Measurements from ENCODE around the gene C22orf39. TPM values are rescaled to one million over a fixed set of nuclear protein-coding genes. Genes with fewer than 3 reads are reported as not detected.

C22orf39 gene
- total and polyA plus RNA-seq, 4 donors = 11.3 to 22.4 (median 13.5) TPM

DNA sequence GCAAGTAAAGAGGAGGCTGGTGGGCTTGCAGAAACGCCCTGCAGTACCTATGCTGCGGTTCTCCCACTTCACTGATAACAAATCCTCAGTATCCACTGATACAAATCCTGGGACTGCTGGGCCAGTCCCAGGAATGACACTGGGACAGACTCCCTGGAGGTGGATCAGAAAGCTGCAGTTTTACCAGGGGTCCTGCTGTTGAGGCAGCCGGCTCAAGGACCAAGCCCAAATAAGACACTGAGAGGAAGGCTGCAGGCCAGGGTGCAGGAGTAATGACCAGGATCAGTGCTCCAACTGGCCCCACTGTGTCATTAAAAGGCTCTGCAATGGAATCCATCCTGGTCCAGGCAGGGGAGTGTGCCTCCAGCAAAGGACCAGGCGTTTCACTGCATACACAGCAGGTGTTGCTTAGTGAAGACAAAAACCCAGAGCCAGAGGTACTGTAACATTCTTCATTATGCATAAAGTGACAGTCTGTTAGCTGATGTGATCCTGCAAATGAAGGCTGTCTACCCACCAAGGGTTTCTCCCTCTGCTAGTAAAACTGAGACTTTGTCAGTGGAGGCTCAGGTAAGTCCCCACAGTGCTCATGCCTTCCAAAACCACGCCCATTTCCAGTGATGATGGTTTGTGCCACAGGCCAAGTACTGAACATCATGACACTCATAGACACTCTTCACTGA lies 1.4 kb upstream of the C22orf39 start:
- no peaks in the 10 kb centered on the region for H3K9me3 ChIP-seq (ENCODE audit: control insufficient read depth in 4 of 4, low read length in 3 of 4)
- no peak for DNase-seq (ENCODE audit: low spot score)
- H3K9ac ChIP-seq (ENCODE audit: low read depth in 1 of 2, low read length in 2 of 2) = no peak overlapping the region
- H3K4me3 ChIP-seq (ENCODE audit: low read depth in 1 of 3, low read length in 3 of 3) = no peak overlapping the region
- peaks cover 4 to 19% (median 12%) of the 10 kb centered on the region in 4 donors for H3K4me1 ChIP-seq (ENCODE audit: control insufficient read depth in 4 of 4, insufficient read depth in 4 of 4, low read length in 3 of 4)
- TF ChIP-seq YY1 (IDR thresholded peaks at IDR 0.05) (no peak), TAF1 (conservative IDR thresholded peaks at IDR 0.05) (no peak), ATF3 (IDR thresholded peaks at IDR 0.05) (no peak), SP1 (IDR thresholded peaks at IDR 0.05) (no peak), RXRA (IDR thresholded peaks at IDR 0.05) (no peak), GABPA (IDR thresholded peaks at IDR 0.05 in 1 of 2, conservative IDR thresholded peaks at IDR 0.05 in 1 of 2) (no peak), FOXA1 (IDR thresholded peaks at IDR 0.05) (no peak), REST (IDR thresholded peaks at IDR 0.05) (no peak)
- TF ChIP-seq, protein P1, sequence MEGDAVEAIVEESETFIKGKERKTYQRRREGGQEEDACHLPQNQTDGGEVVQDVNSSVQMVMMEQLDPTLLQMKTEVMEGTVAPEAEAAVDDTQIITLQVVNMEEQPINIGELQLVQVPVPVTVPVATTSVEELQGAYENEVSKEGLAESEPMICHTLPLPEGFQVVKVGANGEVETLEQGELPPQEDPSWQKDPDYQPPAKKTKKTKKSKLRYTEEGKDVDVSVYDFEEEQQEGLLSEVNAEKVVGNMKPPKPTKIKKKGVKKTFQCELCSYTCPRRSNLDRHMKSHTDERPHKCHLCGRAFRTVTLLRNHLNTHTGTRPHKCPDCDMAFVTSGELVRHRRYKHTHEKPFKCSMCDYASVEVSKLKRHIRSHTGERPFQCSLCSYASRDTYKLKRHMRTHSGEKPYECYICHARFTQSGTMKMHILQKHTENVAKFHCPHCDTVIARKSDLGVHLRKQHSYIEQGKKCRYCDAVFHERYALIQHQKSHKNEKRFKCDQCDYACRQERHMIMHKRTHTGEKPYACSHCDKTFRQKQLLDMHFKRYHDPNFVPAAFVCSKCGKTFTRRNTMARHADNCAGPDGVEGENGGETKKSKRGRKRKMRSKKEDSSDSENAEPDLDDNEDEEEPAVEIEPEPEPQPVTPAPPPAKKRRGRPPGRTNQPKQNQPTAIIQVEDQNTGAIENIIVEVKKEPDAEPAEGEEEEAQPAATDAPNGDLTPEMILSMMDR (IDR thresholded peaks at IDR 0.05; ENCODE audit: low read depth, low read length, missing input control) = no peak
- WGBS = 93% methylated on average over 5 of the region's 5 CpGs
- peaks cover 0 to 34% (median 24%) of the 10 kb centered on the region in 4 donors for H3K36me3 ChIP-seq (ENCODE audit: control insufficient read depth in 4 of 4, insufficient read depth in 3 of 4, low read depth in 1 of 4, low read length in 3 of 4)
- no peaks in the 10 kb centered on the region for H3K27me3 ChIP-seq (ENCODE audit: control insufficient read depth in 4 of 4, insufficient read depth in 4 of 4, low read length in 3 of 4)
- no peak overlapping the region for H3K27ac ChIP-seq (ENCODE audit: low read depth in 1 of 2, low read length in 2 of 2)

- peak overlapping the region in 1 of 2 donors; percentile 36 for H3K9ac ChIP-seq (ENCODE audit: low read depth in 1 of 2, low read length in 2 of 2)
- peaks cover 4 to 19% (median 12%) of the 10 kb centered on the region in 4 donors for H3K4me1 ChIP-seq (ENCODE audit: control insufficient read depth in 4 of 4, insufficient read depth in 4 of 4, low read length in 3 of 4)
- no peaks in the 10 kb centered on the region for H3K9me3 ChIP-seq (ENCODE audit: control insufficient read depth in 4 of 4, low read length in 3 of 4)
- 23% methylated on average over 14 of the region's 14 CpGs for WGBS
- peak overlapping the region; percentile 93 to 97 for H3K27ac ChIP-seq (ENCODE audit: low read depth in 1 of 2, low read length in 2 of 2)
- peak; percentile 43 for DNase-seq (ENCODE audit: low spot score)
- H3K36me3 ChIP-seq (ENCODE audit: control insufficient read depth in 4 of 4, insufficient read depth in 3 of 4, low read depth in 1 of 4, low read length in 3 of 4) = peaks cover 0 to 33% (median 20%) of the 10 kb centered on the region in 4 donors
- no peaks in the 10 kb centered on the region for H3K27me3 ChIP-seq (ENCODE audit: control insufficient read depth in 4 of 4, insufficient read depth in 4 of 4, low read length in 3 of 4)
- peak overlapping the region; percentile 68 to 91 (median 89) for H3K4me3 ChIP-seq (ENCODE audit: low read depth in 1 of 3, low read length in 3 of 3)
- TF ChIP-seq SP1 (IDR thresholded peaks at IDR 0.05) = peak; percentile 4
- TF ChIP-seq ZBTB33 (IDR thresholded peaks at IDR 0.05) = no peak
- no peak for TF ChIP-seq GABPA (IDR thresholded peaks at IDR 0.05 in 1 of 2, conservative IDR thresholded peaks at IDR 0.05 in 1 of 2)
- TF ChIP-seq HNF4G (IDR thresholded peaks at IDR 0.05) = no peak
- TF ChIP-seq JUND (IDR thresholded peaks at IDR 0.05) = no peak
- no peak for TF ChIP-seq FOXA2 (IDR thresholded peaks at IDR 0.05)
- TF ChIP-seq RXRA (IDR thresholded peaks at IDR 0.05) = peak; percentile 73 to 88
- TF ChIP-seq REST (IDR thresholded peaks at IDR 0.05) = no peak
- TF ChIP-seq HNF4A (conservative IDR thresholded peaks at IDR 0.05) = peak in 1 of 2 donors; percentile 46
- TF ChIP-seq RAD21 (IDR thresholded peaks at IDR 0.05) = no peak
These were observed 631 bp upstream of the C22orf39 start for GRCh38 chr22:19448076-19448607.

Measured in liver (tissue), 9 donors.